Gastrocnemius medialis (tissue), 4 donors: ENCODE results near the gene MROH8. TPM values are rescaled to one million over a fixed set of nuclear protein-coding genes. Genes with fewer than 3 reads are reported as not detected.
A peak's percentile ranks its signal among the peaks of the same experiment; 100 is the strongest.
"Not testable (repeated sequence)": the region's sequence is repeated elsewhere in the genome, so short reads cannot be mapped to it uniquely, and the experiment has no call there.

Experiments
- ATAC-seq, 2 donors: fragments of 150-250 bp; one replicate each; pipeline ENCODE4 v1.9.1; 2016
- DNase-seq, 2 donors: peaks; one replicate each; pipeline ENCODE4 v3.0.0-alpha.2; 2019
- H3K27ac ChIP-seq, 4 donors: fragments of 200-600 bp; sonication (generic); 1 replicate in 1 of 4; 2 replicates in 3 of 4; pipeline ENCODE4 v1.5.1; 2016 to 2018; ENCODE audit warnings: mild to moderate bottlenecking in 2 of 4, moderate library complexity in 1 of 4
- H3K27me3 ChIP-seq, 3 donors: fragments of 200-600 bp; sonication (generic) in 2 of 3; 1 replicate in 1 of 3; 2 replicates in 2 of 3; pipeline versions ENCODE4 v1.5.1 to v1.6.0; 2016 to 2019; ENCODE audit warnings: mild to moderate bottlenecking in 1 of 3, moderate library complexity in 1 of 3
- H3K36me3 ChIP-seq, 2 donors: fragments of 200-600 bp; sonication (generic) in 1 of 2; one replicate each; pipeline ENCODE4 v1.5.1; 2017 to 2018
- H3K4me1 ChIP-seq, 2 donors: fragments of 200-600 bp; sonication (generic) in 1 of 2; one replicate each; pipeline ENCODE4 v1.5.1; 2016 to 2017; ENCODE audit warnings: mild to moderate bottlenecking in 2 of 2
- H3K4me3 ChIP-seq, 4 donors: fragments of 200-600 bp; sonication (generic) in 3 of 4; 1 replicate in 1 of 4; 2 replicates in 3 of 4; pipeline ENCODE4 v1.5.1; 2016 to 2019; ENCODE audit warnings: mild to moderate bottlenecking in 2 of 4
- H3K9me3 ChIP-seq, 3 donors: fragments of 200-600 bp; sonication (generic) in 2 of 3; 1 replicate in 1 of 3; 2 replicates in 2 of 3; pipeline ENCODE4 v1.5.1; 2016 to 2019
- POLR2A ChIP-seq, 2 donors: fragments of 450-650 bp; IDR thresholded peaks; one replicate each; pipeline ENCODE4 v1.6.1; 2017; ENCODE audit warnings: antibody characterized with exemption in 2 of 2, mild to moderate bottlenecking in 2 of 2, moderate library complexity in 2 of 2
- in situ Hi-C, 4 donors: fragments of 200-750 bp; cut with MboI; loops; one replicate each; pipeline versions ENCODE4 v1.15.0 to v1.8.0; 2017; ENCODE audit warnings: low sequenced_read_pairs in 4 of 4
- intact Hi-C: fragments of 100-400 bp; cut with DNase I; formaldehyde crosslinking; loops from one replicate; pipeline ENCODE4 v1.15.1; 2023; ENCODE audit warnings: low total_unique reads
- total RNA-seq, 4 donors: library from RNA; depleted of rRNA; stranded (reverse); fragments of >200 nt; gene quantifications; one replicate each; pipeline versions ENCODE4 v1.1.0 to v1.2.3, GENCODE V29; 2016
- TF ChIP-seq, protein P1 (sequence below), 5 experiments: fragments of 450-650 bp in 3 of 5; fragments of 200-600 bp in 2 of 5; sonication (generic) in 2 of 5; IDR thresholded peaks in 4 of 5; conservative IDR thresholded peaks in 1 of 5; 1 replicate in 4 of 5; 2 replicates in 1 of 5; pipeline ENCODE4 v1.5.1; 2016 to 2019; ENCODE audit warnings: antibody characterized with exemption in 5 of 5, mild to moderate bottlenecking in 3 of 5, moderate library complexity in 3 of 5

MROH8 gene
- total RNA-seq, 4 donors from 2014 or later: 1.4 to 4.4 (median 3.0) TPM

- Histone ChIP-seq H3K36me3 (no peaks in the 10 kb centered on the region), H3K4me3 (no peak overlapping the region), H3K27me3 (no peaks in the 10 kb centered on the region), H3K27ac (no peak overlapping the region), H3K4me1 (no peaks in the 10 kb centered on the region), H3K9me3 (no peaks in the 10 kb centered on the region)
- TF ChIP-seq, protein P1, sequence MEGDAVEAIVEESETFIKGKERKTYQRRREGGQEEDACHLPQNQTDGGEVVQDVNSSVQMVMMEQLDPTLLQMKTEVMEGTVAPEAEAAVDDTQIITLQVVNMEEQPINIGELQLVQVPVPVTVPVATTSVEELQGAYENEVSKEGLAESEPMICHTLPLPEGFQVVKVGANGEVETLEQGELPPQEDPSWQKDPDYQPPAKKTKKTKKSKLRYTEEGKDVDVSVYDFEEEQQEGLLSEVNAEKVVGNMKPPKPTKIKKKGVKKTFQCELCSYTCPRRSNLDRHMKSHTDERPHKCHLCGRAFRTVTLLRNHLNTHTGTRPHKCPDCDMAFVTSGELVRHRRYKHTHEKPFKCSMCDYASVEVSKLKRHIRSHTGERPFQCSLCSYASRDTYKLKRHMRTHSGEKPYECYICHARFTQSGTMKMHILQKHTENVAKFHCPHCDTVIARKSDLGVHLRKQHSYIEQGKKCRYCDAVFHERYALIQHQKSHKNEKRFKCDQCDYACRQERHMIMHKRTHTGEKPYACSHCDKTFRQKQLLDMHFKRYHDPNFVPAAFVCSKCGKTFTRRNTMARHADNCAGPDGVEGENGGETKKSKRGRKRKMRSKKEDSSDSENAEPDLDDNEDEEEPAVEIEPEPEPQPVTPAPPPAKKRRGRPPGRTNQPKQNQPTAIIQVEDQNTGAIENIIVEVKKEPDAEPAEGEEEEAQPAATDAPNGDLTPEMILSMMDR (IDR thresholded peaks at IDR 0.05 in 4 of 5, conservative IDR thresholded peaks at IDR 0.05 in 1 of 5): no peak
- no peak for TF ChIP-seq POLR2A (IDR thresholded peaks at IDR 0.05)
- intact Hi-C loops (no loop called here), in situ Hi-C loops (no loop called here)
- DNase-seq (no peak), ATAC-seq (no peak)
These were observed 102.3 kb downstream of the MROH8 start for GRCh38 chr20:37077009-37077408.

- H3K9me3 ChIP-seq: no peaks in the 10 kb centered on the region
- H3K36me3 ChIP-seq: no peaks in the 10 kb centered on the region
- H3K27ac ChIP-seq: no peak overlapping the region
- TF ChIP-seq, protein P1 (IDR thresholded peaks at IDR 0.05 in 4 of 5, conservative IDR thresholded peaks at IDR 0.05 in 1 of 5): no peak
- no peak for TF ChIP-seq POLR2A (IDR thresholded peaks at IDR 0.05)
- in situ Hi-C loops: no loop called here
- DNase-seq: no peak
- intact Hi-C loops: no loop called here
- no peak overlapping the region for H3K4me3 ChIP-seq
- no peaks in the 10 kb centered on the region for H3K27me3 ChIP-seq
- H3K4me1 ChIP-seq: no peaks in the 10 kb centered on the region
- ATAC-seq: no peak
These were observed 103.2 kb downstream of the MROH8 start for GRCh38 chr20:37075932-37076685.

GRCh38 chr20:37072293-37073196 lies 106.8 kb downstream of the MROH8 start:
- H3K4me3 ChIP-seq: no peak overlapping the region

GRCh38 chr20:37071481-37071911 lies 107.9 kb downstream of the MROH8 start:
- intact Hi-C loops (no loop called here), in situ Hi-C loops (no loop called here)
- Histone ChIP-seq H3K36me3 (peaks cover 0 to 3% of the 10 kb centered on the region in 2 donors), H3K4me3 (no peak overlapping the region), H3K4me1 (no peaks in the 10 kb centered on the region), H3K27me3 (no peaks in the 10 kb centered on the region), H3K27ac (no peak overlapping the region), H3K9me3 (no peaks in the 10 kb centered on the region)
- ATAC-seq (peak in 1 of 2 donors; percentile 46), DNase-seq (peak in 1 of 2 donors; percentile 14)
- no peak for TF ChIP-seq POLR2A (IDR thresholded peaks at IDR 0.05)
- TF ChIP-seq, protein P1 (IDR thresholded peaks at IDR 0.05 in 4 of 5, conservative IDR thresholded peaks at IDR 0.05 in 1 of 5): no peak

More at GRCh38 chr20:37072293-37073196, 106.8 kb downstream of the MROH8 start:
- Histone ChIP-seq H3K36me3 (no peaks in the 10 kb centered on the region), H3K27me3 (no peaks in the 10 kb centered on the region), H3K4me1 (no peaks in the 10 kb centered on the region), H3K27ac (no peak overlapping the region), H3K9me3 (no peaks in the 10 kb centered on the region)
- ATAC-seq (no peak), DNase-seq (no peak)
- TF ChIP-seq, protein P1 (IDR thresholded peaks at IDR 0.05 in 4 of 5, conservative IDR thresholded peaks at IDR 0.05 in 1 of 5): no peak
- intact Hi-C loops (no loop called here), in situ Hi-C loops (no loop called here)

- in situ Hi-C loops, intact Hi-C loops, ATAC-seq, H3K4me1 ChIP-seq, DNase-seq, H3K9me3 ChIP-seq, H3K4me3 ChIP-seq, H3K27ac ChIP-seq, H3K27me3 ChIP-seq: not testable (repeated sequence)
- H3K36me3 ChIP-seq: peaks cover 0 to 13% of the 10 kb centered on the region in 2 donors
These were observed 109.8 kb downstream of the MROH8 start for GRCh38 chr20:37069563-37069962.
